CD14-positive monocyte (primary cell): ENCODE results near the gene SINHCAF. TPM values are rescaled to one million over a fixed set of nuclear protein-coding genes. Genes with fewer than 3 reads are reported as not detected.

Source experiments
- DNase-seq, 3 donors: peaks; one replicate each; pipeline ENCODE4 v3.0.0-alpha.2; 2011 to 2022
- H2AFZ ChIP-seq: 2 replicates; pipeline ENCODE4 v1.6.0; 2012; ENCODE audit warnings: mild to moderate bottlenecking, low read depth, low read length, inconsistent platforms; ENCODE audit not compliant: insufficient read depth, poor library complexity, severe bottlenecking
- H3K27ac ChIP-seq, 2 donors: 1 replicate in 1 of 2; 2 replicates in 1 of 2; pipeline ENCODE4 v1.5.1; 2012 to 2013; ENCODE audit warnings: low read length in 2 of 2, control low read depth in 1 of 2, inconsistent platforms in 1 of 2, low read depth in 1 of 2, mild to moderate bottlenecking in 1 of 2
- H3K27me3 ChIP-seq, 2 donors: one replicate each; pipeline versions ENCODE4 v1.6.0 to v1.6.1; 2011 to 2013; ENCODE audit warnings: low read length in 2 of 2; ENCODE audit not compliant: control insufficient read depth in 2 of 2, insufficient read depth in 2 of 2
- H3K36me3 ChIP-seq, 2 donors: replicated peaks in 1 of 2; 1 replicate in 1 of 2; 2 replicates in 1 of 2; pipeline versions ENCODE4 v1.5.1 to v1.6.1; 2012 to 2013; ENCODE audit warnings: low read length in 2 of 2, control low read depth in 1 of 2, inconsistent platforms in 1 of 2, mild to moderate bottlenecking in 1 of 2; ENCODE audit not compliant: insufficient read depth in 2 of 2, control insufficient read depth in 1 of 2
- H3K4me1 ChIP-seq, 2 donors: 1 replicate in 1 of 2; 2 replicates in 1 of 2; pipeline versions ENCODE4 v1.5.1 to v1.6.1; 2012 to 2013; ENCODE audit warnings: low read length in 2 of 2, control low read depth in 1 of 2, inconsistent platforms in 1 of 2, mild to moderate bottlenecking in 1 of 2, moderate library complexity in 1 of 2; ENCODE audit not compliant: insufficient read depth in 2 of 2, control insufficient read depth in 1 of 2
- H3K4me2 ChIP-seq: replicated peaks from 2 replicates; pipeline ENCODE3; 2012; ENCODE audit warnings: low read length, moderate library complexity, mild to moderate bottlenecking; ENCODE audit not compliant: poor library complexity, severe bottlenecking; ENCODE audit errors: extremely low read depth
- H3K4me3 ChIP-seq, 3 experiments: fragments of 200-600 bp in 1 of 3; sonication (generic) in 1 of 3; replicated peaks in 1 of 3; 1 replicate in 2 of 3; 2 replicates in 1 of 3; pipeline ENCODE4 v1.5.1; 2011 to 2013; ENCODE audit warnings: low read length in 3 of 3, mild to moderate bottlenecking in 3 of 3, control low read depth in 2 of 3, low read depth in 2 of 3, inconsistent platforms in 1 of 3, moderate library complexity in 1 of 3
- H3K79me2 ChIP-seq: 2 replicates; pipeline ENCODE4 v1.6.0; 2012; ENCODE audit warnings: mild to moderate bottlenecking, control low read depth, inconsistent platforms, low read length, moderate library complexity; ENCODE audit not compliant: insufficient read depth
- H3K9ac ChIP-seq: 2 replicates; pipeline ENCODE4 v1.6.0; 2017; ENCODE audit warnings: low read length, mild to moderate bottlenecking; ENCODE audit not compliant: insufficient read depth, poor library complexity, severe bottlenecking
- H3K9me3 ChIP-seq, 2 donors: replicated peaks in 1 of 2; 1 replicate in 1 of 2; 2 replicates in 1 of 2; pipeline versions ENCODE4 v1.5.1 to v1.6.1; 2012 to 2013; ENCODE audit warnings: low read length in 2 of 2, control low read depth in 1 of 2; ENCODE audit not compliant: control insufficient read depth in 1 of 2, insufficient read depth in 1 of 2
- H4K20me1 ChIP-seq: 2 replicates; pipeline ENCODE4 v1.6.0; 2012; ENCODE audit warnings: mild to moderate bottlenecking, low read length, control low read depth, moderate library complexity; ENCODE audit not compliant: insufficient read depth
- H3K27ac Mint-ChIP-seq, 7 donors: one replicate each; pipeline ENCODE4 v1.8.0; 2020; ENCODE audit warnings: mild to moderate bottlenecking in 7 of 7, mixed read lengths in 7 of 7, moderate library complexity in 6 of 7, inconsistent platforms in 2 of 7
- H3K27me3 Mint-ChIP-seq, 3 donors: one replicate each; pipeline ENCODE4 v1.8.0; 2021 to 2022; ENCODE audit warnings: low read depth in 3 of 3, mild to moderate bottlenecking in 3 of 3, mixed read lengths in 3 of 3, moderate library complexity in 3 of 3, inconsistent platforms in 1 of 3
- H3K36me3 Mint-ChIP-seq, 2 donors: one replicate each; pipeline ENCODE4 v1.8.0; 2020; ENCODE audit warnings: mixed read lengths in 2 of 2, inconsistent platforms in 1 of 2, mild to moderate bottlenecking in 1 of 2
- H3K4me1 Mint-ChIP-seq: one replicate; pipeline ENCODE4 v1.8.0; 2020; ENCODE audit warnings: mild to moderate bottlenecking, mixed read lengths
- H3K4me3 Mint-ChIP-seq, 2 donors: one replicate each; pipeline ENCODE4 v1.8.0; 2020; ENCODE audit warnings: mild to moderate bottlenecking in 2 of 2, mixed read lengths in 2 of 2, moderate library complexity in 1 of 2
- H3K9me3 Mint-ChIP-seq, 7 donors: one replicate each; pipeline ENCODE4 v1.8.0; 2020 to 2022; ENCODE audit warnings: mixed read lengths in 7 of 7, mild to moderate bottlenecking in 6 of 7, moderate library complexity in 6 of 7, inconsistent platforms in 2 of 7
- CTCF ChIP-seq: fragments of 200-600 bp; IDR thresholded peaks from one replicate; pipeline ENCODE4 v1.8.0; 2022; ENCODE audit warnings: antibody characterized with exemption, mild to moderate bottlenecking
- WGBS: methylation state at CpG from one replicate; pipeline ENCODE4 v1.1.5; 2013; ENCODE audit warnings: missing lambda C conversion rate; ENCODE audit not compliant: insufficient coverage; 5-methylcytosine and 5-hydroxymethylcytosine counted together
- intact Hi-C, 2 donors: fragments of 100-400 bp; cut with micrococcal nuclease; formaldehyde crosslinking; loops; one replicate each; pipeline versions ENCODE4 v1.15.0 to v1.15.1; 2023
- polyA plus RNA-seq, 3 donors: library from polyadenylated mRNA; depleted of rRNA in 1 of 3; unstranded in 2 of 3; stranded (reverse) in 1 of 3; fragments of 300-500 nt in 2 of 3; fragments of >200 nt in 1 of 3; fragmentation: Illumina TruSeq in 2 of 3; gene quantifications; 1 replicate in 2 of 3; 2 replicates in 1 of 3; pipeline ENCODE4 v1.2.3, GENCODE V29; 2012 to 2021

Gene SINHCAF
- polyA plus RNA-seq, 3 donors = 14.2 to 20.2 (median 20.1) TPM

GRCh38 chr12:31355747-31356107 lies 29.8 kb upstream of the SINHCAF start:
- H3K9ac ChIP-seq = no peak overlapping the region
- DNase-seq = no peak
- H3K4me2 ChIP-seq = no peak overlapping the region
- H3K36me3 ChIP-seq = no peaks in the 10 kb centered on the region
- no CpG with 5 or more reads among the region's 4 CpGs for WGBS
- peaks cover 10% of the 10 kb centered on the region for H3K4me1 Mint-ChIP-seq
- no peak overlapping the region for H3K27ac ChIP-seq
- H3K4me3 Mint-ChIP-seq = no peak overlapping the region
- H3K36me3 Mint-ChIP-seq = no peaks in the 10 kb centered on the region
- no peaks in the 10 kb centered on the region for H4K20me1 ChIP-seq
- H3K9me3 ChIP-seq = no peaks in the 10 kb centered on the region
- intact Hi-C loops = no loop called here
- TF ChIP-seq CTCF = no peak
- no peak overlapping the region for H3K4me3 ChIP-seq
- no peak overlapping the region for H2AFZ ChIP-seq
- H3K27me3 Mint-ChIP-seq = peaks cover 0 to 4% (median 1%) of the 10 kb centered on the region in 3 donors
- H3K4me1 ChIP-seq = peaks cover 9 to 12% of the 10 kb centered on the region in 2 donors
- peaks cover 0 to 4% (median 0%) of the 10 kb centered on the region in 7 donors for H3K9me3 Mint-ChIP-seq
- H3K79me2 ChIP-seq = no peaks in the 10 kb centered on the region
- no peaks in the 10 kb centered on the region for H3K27me3 ChIP-seq
- no peak overlapping the region for H3K27ac Mint-ChIP-seq

GRCh38 chr12:31353750-31354708 lies 28.1 kb upstream of the SINHCAF start:
- peak; percentile 12 to 38 (median 17) for DNase-seq
- H3K4me1 ChIP-seq = peaks cover 9 to 12% of the 10 kb centered on the region in 2 donors
- H3K27me3 ChIP-seq = no peaks in the 10 kb centered on the region
- H3K4me2 ChIP-seq = no peak overlapping the region
- Mint-ChIP-seq H3K9me3 (peaks cover 0 to 4% (median 0%) of the 10 kb centered on the region in 7 donors), H3K36me3 (no peaks in the 10 kb centered on the region), H3K27me3 (peaks cover 0 to 4% (median 1%) of the 10 kb centered on the region in 3 donors), H3K27ac (peak overlapping the region in 4 of 7 donors; percentile 27 to 58 (median 41)), H3K4me1 (peaks cover 10% of the 10 kb centered on the region), H3K4me3 (no peak overlapping the region)
- no peak for TF ChIP-seq CTCF
- no peaks in the 10 kb centered on the region for H4K20me1 ChIP-seq
- peak overlapping the region in 1 of 2 donors; percentile 25 for H3K27ac ChIP-seq
- intact Hi-C loops = no loop called here
- no peaks in the 10 kb centered on the region for H3K79me2 ChIP-seq
- no peak overlapping the region for H3K4me3 ChIP-seq
- WGBS = 60% methylated on average over 4 of the region's 12 CpGs
- H2AFZ ChIP-seq = peak overlapping the region; percentile 43
- H3K36me3 ChIP-seq = no peaks in the 10 kb centered on the region
- no peak overlapping the region for H3K9ac ChIP-seq
- H3K9me3 ChIP-seq = no peaks in the 10 kb centered on the region
